Progenitor cell of endocrine pancreas (in vitro differentiated cells): Measurements from ENCODE around the gene MRTO4. TPM values are rescaled to one million over a fixed set of nuclear protein-coding genes. Genes with fewer than 3 reads are reported as not detected.
A peak's percentile ranks its signal among the peaks of the same experiment; 100 is the strongest.

ENCODE experiments used
- DNase-seq: peaks from one replicate; pipeline ENCODE4 v3.0.0; 2021; ENCODE audit warnings: low spot score; ENCODE audit not compliant: unreplicated experiment
- H3K27ac Mint-ChIP-seq: 2 replicates; pipeline ENCODE4 v1.8.0; 2021; ENCODE audit warnings: mild to moderate bottlenecking, moderate library complexity, mixed read lengths
- H3K27me3 Mint-ChIP-seq: 2 replicates; pipeline ENCODE4 v1.8.0; 2021; ENCODE audit warnings: mixed read lengths
- H3K36me3 Mint-ChIP-seq: 2 replicates; pipeline ENCODE4 v1.8.0; 2022; ENCODE audit warnings: mixed read lengths; ENCODE audit not compliant: insufficient read depth
- H3K4me1 Mint-ChIP-seq: 2 replicates; pipeline ENCODE4 v1.8.0; 2021; ENCODE audit warnings: low read depth, mixed read lengths
- H3K4me3 Mint-ChIP-seq: 2 replicates; pipeline ENCODE4 v1.8.0; 2021; ENCODE audit warnings: low read depth, mild to moderate bottlenecking, moderate library complexity, mixed read lengths
- H3K9me3 Mint-ChIP-seq: 2 replicates; pipeline ENCODE4 v1.8.0; 2021; ENCODE audit warnings: low read depth, mixed read lengths
- total RNA-seq: library from RNA; stranded (reverse); gene quantifications from 2 replicates; pipeline ENCODE4 v1.2.1, GENCODE V29; 2021
- TF ChIP-seq, protein P1 (sequence below): fragments of 200-600 bp; sonication (generic); IDR thresholded peaks from one replicate; pipeline ENCODE4 v1.5.0; 2021; ENCODE audit warnings: antibody characterized with exemption, mild to moderate bottlenecking; ENCODE audit not compliant: unreplicated experiment

The MRTO4 gene
- total RNA-seq, 1 donor from 2014 or later: 27.8 TPM

DNA sequence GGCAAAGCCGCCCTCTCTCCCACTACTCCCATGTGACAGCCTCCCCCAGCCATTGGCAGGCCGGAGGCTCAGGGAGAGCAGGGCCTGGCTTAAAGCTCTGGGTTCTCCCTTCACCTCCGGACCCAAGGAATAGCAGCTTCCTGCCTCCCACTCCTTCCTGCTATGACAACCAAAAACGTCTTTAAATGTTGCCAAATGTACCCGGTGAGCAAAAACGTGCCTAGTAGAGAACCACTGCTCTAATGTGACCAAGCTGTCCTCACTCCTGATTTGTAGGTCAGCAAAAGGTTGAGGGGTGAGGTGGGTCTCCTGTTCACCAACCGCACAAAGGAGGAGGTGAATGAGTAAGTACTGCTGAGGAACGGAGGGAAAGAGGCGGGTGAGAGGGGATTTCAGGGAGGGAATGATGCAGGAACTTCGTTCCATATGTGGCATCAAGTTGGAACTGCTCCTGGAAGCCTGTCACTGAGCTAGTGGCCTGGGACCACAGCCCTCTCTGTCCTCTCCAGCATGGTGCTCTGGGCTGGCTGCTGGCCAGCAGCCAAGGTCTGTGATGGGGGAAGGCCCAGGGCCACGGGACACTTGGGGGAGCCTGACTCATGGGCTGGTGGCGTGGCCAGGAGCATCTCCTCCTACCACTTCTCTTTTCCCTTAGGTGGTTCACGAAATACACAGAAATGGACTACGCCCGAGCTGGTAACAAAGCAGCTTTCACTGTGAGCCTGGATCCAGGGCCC, 5.7 kb downstream of the MRTO4 start:
- H3K4me3 Mint-ChIP-seq: no peak overlapping the region
- TF ChIP-seq, protein P1, sequence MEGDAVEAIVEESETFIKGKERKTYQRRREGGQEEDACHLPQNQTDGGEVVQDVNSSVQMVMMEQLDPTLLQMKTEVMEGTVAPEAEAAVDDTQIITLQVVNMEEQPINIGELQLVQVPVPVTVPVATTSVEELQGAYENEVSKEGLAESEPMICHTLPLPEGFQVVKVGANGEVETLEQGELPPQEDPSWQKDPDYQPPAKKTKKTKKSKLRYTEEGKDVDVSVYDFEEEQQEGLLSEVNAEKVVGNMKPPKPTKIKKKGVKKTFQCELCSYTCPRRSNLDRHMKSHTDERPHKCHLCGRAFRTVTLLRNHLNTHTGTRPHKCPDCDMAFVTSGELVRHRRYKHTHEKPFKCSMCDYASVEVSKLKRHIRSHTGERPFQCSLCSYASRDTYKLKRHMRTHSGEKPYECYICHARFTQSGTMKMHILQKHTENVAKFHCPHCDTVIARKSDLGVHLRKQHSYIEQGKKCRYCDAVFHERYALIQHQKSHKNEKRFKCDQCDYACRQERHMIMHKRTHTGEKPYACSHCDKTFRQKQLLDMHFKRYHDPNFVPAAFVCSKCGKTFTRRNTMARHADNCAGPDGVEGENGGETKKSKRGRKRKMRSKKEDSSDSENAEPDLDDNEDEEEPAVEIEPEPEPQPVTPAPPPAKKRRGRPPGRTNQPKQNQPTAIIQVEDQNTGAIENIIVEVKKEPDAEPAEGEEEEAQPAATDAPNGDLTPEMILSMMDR: no peak
- H3K4me1 Mint-ChIP-seq: peaks cover 8% of the 10 kb centered on the region
- DNase-seq: no peak
- H3K27ac Mint-ChIP-seq: no peak overlapping the region
- peaks cover 9% of the 10 kb centered on the region for H3K36me3 Mint-ChIP-seq
- H3K9me3 Mint-ChIP-seq: no peaks in the 10 kb centered on the region
- H3K27me3 Mint-ChIP-seq: no peaks in the 10 kb centered on the region

- Mint-ChIP-seq H3K27me3 (no peaks in the 10 kb centered on the region), H3K9me3 (no peaks in the 10 kb centered on the region), H3K4me1 (peaks cover under 1% of the 10 kb centered on the region), H3K36me3 (peaks cover 9% of the 10 kb centered on the region), H3K27ac (no peak overlapping the region), H3K4me3 (no peak overlapping the region)
- TF ChIP-seq, protein P1: no peak
- DNase-seq: no peak
Observed at GRCh38 chr1:19258353-19258752, 6.7 kb downstream of the MRTO4 start.

DNA sequence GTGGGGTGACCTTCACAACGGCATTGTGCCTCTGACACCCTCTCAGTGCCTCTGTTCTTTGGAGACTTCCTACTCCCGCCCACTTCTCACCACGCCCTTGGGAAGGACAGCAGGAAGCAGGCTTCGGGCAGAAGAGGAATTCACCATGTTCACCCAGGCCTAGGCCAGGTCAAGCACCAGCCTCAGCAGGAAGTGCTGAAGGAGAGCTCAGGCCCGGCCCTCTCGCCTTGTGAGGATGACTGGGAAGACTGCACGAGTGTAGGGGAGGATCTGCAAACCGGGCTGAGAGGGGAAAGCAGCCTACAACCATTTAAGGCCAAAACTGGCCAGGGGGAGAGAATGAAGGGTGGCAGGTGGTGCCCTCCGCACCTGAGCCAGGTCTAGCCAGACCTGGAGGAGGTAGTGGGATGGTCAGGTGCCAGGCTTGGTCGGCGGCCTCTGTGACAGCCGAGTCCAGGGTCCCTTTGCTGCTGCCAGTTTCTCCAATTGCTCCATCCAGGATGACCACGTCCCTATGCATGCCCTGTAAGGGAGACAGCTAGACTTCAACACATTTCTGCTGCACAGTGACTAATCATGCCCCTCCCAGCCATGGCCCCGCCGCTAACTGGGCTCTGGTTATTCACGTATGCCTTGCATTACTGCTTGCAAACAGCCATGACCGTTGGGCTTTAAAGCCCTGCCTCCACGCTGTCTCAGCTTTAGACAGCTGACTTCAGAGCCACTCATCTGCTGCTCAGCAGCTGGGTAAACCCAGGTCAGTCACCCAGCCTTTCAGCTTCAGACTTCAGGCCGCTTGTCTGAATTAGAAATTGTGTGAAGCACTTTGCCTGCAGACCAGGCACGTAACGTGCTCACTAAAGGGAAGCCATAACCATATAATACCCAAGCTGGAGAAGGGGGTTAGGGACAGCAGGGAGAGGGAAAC, 8.9 kb downstream of the MRTO4 start:
- H3K36me3 Mint-ChIP-seq: peaks cover 9% of the 10 kb centered on the region

DNA sequence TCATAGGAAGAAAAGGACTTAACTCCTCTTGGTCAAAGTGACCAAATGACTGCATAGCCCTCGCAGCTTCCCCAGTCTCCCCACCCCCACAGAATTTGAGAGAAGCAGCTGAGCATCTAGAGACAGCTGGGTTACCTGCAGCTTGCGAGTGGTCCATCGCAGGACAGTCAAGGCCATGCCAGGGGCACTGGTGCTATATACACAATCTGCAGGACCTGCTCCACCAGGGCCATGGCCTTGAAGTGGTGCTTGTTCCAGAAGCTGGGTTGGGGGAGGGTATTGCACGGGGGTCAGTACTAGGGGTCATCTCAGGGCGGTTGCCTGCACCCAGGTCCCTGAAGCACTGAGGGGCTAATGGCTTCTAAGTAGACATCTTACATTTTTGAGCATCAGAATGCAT, 10.4 kb downstream of the MRTO4 start:
- H3K9me3 Mint-ChIP-seq: no peaks in the 10 kb centered on the region
- H3K27me3 Mint-ChIP-seq: no peaks in the 10 kb centered on the region
- no peak overlapping the region for H3K27ac Mint-ChIP-seq
- no peak overlapping the region for H3K4me3 Mint-ChIP-seq
- no peaks in the 10 kb centered on the region for H3K4me1 Mint-ChIP-seq
- peaks cover 8% of the 10 kb centered on the region for H3K36me3 Mint-ChIP-seq
- DNase-seq: no peak
- TF ChIP-seq, protein P1: no peak

More for the DNA sequence above, 8.9 kb downstream of the MRTO4 start:
- Mint-ChIP-seq H3K4me1 (no peaks in the 10 kb centered on the region), H3K4me3 (no peak overlapping the region), H3K27ac (peak overlapping the region; percentile 13), H3K27me3 (no peaks in the 10 kb centered on the region), H3K9me3 (no peaks in the 10 kb centered on the region)
- DNase-seq: no peak
- TF ChIP-seq, protein P1: no peak

- no peaks in the 10 kb centered on the region for H3K27me3 Mint-ChIP-seq
- no peak for DNase-seq
- no peak overlapping the region for H3K4me3 Mint-ChIP-seq
- TF ChIP-seq, protein P1: no peak
- H3K36me3 Mint-ChIP-seq: peaks cover 5% of the 10 kb centered on the region
- no peak overlapping the region for H3K27ac Mint-ChIP-seq
- no peaks in the 10 kb centered on the region for H3K4me1 Mint-ChIP-seq
- no peaks in the 10 kb centered on the region for H3K9me3 Mint-ChIP-seq
Observed at GRCh38 chr1:19262744-19263143, 11.1 kb downstream of the MRTO4 start.
